Prostate gland (tissue), 2 donors: ENCODE measurements around the gene NRXN3.

Experiments used
- POLR2A ChIP-seq: fragments of 450-650 bp; IDR thresholded peaks from one replicate; pipeline ENCODE4 v1.6.1; 2016; ENCODE audit warnings: antibody characterized with exemption, mild to moderate bottlenecking
- POLR2AphosphoS5 ChIP-seq: sonication (generic); formaldehyde crosslinking; IDR thresholded peaks from one replicate; pipeline ENCODE4 v1.6.1; 2017; ENCODE audit warnings: antibody characterized with exemption
- TF ChIP-seq, protein P1 (sequence below), 4 experiments: fragments of 200-600 bp in 2 of 4; fragments of 450-650 bp in 2 of 4; sonication (generic) in 2 of 4; IDR thresholded peaks; 1 replicate in 3 of 4; 2 replicates in 1 of 4; pipeline ENCODE4 v1.5.1; 2016 to 2019; ENCODE audit warnings: antibody characterized with exemption in 4 of 4, mild to moderate bottlenecking in 2 of 4, moderate library complexity in 2 of 4

DNA sequence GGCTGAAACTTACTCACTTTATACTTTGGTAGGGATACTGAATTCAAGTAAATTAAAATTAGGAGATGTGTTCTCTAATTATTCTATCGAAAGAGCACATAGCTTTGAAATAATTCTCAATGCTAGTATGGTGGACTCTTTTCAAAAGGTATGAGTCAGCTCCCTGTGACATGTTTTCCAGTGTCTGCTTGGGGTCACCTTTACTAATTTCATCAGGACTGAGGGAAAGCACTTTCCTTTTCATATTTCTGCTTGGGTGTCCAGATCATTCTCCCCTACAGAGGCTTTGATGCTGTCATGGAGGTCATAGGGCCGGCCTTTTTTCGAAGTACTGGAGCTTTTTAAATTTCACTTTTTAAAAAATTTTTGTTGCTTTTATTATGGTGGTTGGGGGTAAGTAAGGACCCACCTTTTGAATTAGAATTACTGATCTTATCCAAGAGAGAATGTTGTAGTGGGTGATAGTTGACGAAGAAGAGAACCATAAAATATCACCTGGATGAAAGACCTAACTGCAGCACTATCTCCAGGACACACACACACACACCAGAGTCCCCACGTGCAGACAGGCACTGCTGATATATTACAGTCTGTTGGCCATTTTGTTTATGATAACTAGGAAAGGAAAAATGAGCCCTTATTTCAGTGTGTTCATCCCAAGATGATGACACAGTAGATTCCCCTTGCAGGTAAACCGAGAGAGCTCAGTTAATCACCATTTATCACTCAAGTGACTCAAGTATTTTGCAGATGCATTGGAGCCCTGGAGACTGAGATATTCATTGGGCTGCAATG, 1482.5 kb downstream of the NRXN3 start:
- TF ChIP-seq, protein P1, sequence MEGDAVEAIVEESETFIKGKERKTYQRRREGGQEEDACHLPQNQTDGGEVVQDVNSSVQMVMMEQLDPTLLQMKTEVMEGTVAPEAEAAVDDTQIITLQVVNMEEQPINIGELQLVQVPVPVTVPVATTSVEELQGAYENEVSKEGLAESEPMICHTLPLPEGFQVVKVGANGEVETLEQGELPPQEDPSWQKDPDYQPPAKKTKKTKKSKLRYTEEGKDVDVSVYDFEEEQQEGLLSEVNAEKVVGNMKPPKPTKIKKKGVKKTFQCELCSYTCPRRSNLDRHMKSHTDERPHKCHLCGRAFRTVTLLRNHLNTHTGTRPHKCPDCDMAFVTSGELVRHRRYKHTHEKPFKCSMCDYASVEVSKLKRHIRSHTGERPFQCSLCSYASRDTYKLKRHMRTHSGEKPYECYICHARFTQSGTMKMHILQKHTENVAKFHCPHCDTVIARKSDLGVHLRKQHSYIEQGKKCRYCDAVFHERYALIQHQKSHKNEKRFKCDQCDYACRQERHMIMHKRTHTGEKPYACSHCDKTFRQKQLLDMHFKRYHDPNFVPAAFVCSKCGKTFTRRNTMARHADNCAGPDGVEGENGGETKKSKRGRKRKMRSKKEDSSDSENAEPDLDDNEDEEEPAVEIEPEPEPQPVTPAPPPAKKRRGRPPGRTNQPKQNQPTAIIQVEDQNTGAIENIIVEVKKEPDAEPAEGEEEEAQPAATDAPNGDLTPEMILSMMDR (IDR thresholded peaks at IDR 0.05) = no peak
- TF ChIP-seq POLR2AphosphoS5 (no peak), POLR2A (no peak)
